Measurements from ENCODE around the gene SULT1A2. TPM values are rescaled to one million over a fixed set of nuclear protein-coding genes. Genes with fewer than 3 reads are reported as not detected.
"Not testable (repeated sequence)": the region's sequence is repeated elsewhere in the genome, so short reads cannot be mapped to it uniquely, and the experiment has no call there.

SULT1A2 gene
- total RNA-seq, 4 donors from 2014 or later: 0.27 to 1.2 TPM; not detected in 2

DNA sequence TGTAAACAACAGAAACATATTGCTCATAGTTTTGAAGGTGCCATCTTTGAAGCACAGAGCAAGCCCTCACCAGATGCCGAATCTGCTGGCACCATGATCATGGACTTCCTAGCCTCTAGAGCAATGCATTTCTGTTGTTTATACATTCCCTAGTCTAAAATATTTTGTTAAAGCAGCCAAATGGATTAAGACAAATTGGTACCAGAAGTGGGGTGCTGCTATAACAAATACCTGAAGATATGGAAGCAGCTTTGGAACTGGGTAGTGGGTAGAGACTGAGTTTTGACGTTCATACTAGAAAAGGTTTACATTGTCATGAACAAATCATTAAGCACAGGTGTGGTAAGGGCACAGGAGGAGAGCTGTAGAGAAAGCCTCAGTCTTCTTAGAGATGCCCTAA is 29.6 kb downstream of the SULT1A2 start:
- Histone ChIP-seq H3K4me3 (no peak overlapping the region), H3K36me3 (peaks cover 0 to 12% of the 10 kb centered on the region in 2 donors), H3K4me1 (peaks cover 0 to 6% (median 2%) of the 10 kb centered on the region in 3 donors), H3K9me3 (peaks cover 0 to 13% (median 0%) of the 10 kb centered on the region in 3 donors), H3K27me3 (no peaks in the 10 kb centered on the region), H3K27ac (no peak overlapping the region)
- WGBS, 2 donors (ENCODE audit: low coverage in 1 of 2): 86 to 88% methylated on average over 1 to 2 of the region's 2 CpGs
- no peak for ATAC-seq
- no peak for TF ChIP-seq EP300 (IDR thresholded peaks at IDR 0.05)
- TF ChIP-seq, protein P1, sequence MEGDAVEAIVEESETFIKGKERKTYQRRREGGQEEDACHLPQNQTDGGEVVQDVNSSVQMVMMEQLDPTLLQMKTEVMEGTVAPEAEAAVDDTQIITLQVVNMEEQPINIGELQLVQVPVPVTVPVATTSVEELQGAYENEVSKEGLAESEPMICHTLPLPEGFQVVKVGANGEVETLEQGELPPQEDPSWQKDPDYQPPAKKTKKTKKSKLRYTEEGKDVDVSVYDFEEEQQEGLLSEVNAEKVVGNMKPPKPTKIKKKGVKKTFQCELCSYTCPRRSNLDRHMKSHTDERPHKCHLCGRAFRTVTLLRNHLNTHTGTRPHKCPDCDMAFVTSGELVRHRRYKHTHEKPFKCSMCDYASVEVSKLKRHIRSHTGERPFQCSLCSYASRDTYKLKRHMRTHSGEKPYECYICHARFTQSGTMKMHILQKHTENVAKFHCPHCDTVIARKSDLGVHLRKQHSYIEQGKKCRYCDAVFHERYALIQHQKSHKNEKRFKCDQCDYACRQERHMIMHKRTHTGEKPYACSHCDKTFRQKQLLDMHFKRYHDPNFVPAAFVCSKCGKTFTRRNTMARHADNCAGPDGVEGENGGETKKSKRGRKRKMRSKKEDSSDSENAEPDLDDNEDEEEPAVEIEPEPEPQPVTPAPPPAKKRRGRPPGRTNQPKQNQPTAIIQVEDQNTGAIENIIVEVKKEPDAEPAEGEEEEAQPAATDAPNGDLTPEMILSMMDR (IDR thresholded peaks at IDR 0.05): no peak
- TF ChIP-seq POLR2AphosphoS5 (IDR thresholded peaks at IDR 0.05): no peak
- no peak for TF ChIP-seq POLR2A (IDR thresholded peaks at IDR 0.05)

DNA sequence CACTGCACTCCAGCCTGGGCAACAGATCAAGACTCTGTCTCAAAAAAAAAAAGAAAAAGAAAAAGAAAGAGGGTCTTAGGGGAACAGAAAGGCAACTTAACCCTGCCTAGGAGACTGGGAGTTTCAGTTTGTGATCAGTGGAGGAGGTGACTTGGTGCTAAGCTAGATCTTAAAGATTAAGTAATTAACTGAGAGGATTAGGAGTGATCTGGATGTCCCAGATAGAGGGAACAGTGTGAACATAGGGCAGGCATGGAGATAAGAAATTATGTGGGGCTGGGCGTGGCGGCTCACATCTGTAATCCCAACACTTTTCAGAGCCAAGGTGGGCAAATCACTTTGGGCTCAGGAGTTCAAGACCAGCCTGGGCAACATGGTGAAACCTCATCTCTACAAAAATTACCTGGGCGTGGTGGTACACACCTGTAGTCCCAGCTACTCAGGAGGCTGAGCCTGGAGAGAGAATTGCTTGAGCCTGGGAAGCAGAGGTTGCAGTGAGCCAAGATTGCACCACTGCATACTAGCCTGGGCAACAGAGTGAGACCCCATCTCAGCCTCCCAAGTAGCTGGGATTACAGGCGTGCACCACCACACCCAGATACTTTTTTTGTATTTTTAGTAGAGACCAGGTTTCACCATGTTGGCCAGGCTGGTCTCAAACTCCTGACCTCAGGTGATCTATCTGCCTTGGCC is 30.5 kb downstream of the SULT1A2 start:
- ATAC-seq: not testable (repeated sequence)
- WGBS, 2 donors (ENCODE audit: low coverage in 1 of 2): 100% methylated on average over 2 to 4 of the region's 4 CpGs

DNA sequence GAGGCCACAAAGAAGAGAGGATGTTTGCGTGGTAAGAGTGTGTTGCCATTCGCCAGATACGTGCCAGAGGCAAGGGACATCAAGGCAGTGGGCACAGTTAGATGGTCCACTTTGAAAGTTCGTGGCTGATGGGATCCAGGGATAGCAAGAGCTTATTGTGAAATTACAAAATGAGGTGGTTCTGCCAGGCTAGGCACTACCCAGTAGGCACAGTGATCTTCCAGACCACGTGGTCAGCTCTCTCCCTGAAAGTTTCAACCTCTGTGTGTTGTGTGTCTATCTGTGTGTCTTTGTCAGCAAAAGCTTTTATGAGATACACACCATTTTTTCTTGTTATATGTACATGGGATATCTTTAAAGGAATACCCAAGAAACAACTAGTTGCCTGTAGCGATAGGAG is 33.6 kb downstream of the SULT1A2 start:
- H3K27ac ChIP-seq: no peak overlapping the region
- peaks cover 0 to 29% of the 10 kb centered on the region in 2 donors for H3K36me3 ChIP-seq
- no peak overlapping the region for H3K4me3 ChIP-seq
- peaks cover 0 to 8% (median 0%) of the 10 kb centered on the region in 3 donors for H3K4me1 ChIP-seq
- WGBS, 2 donors (ENCODE audit: low coverage in 1 of 2): 82 to 94% methylated on average over 6 of the region's 6 CpGs
- no peaks in the 10 kb centered on the region for H3K27me3 ChIP-seq
- TF ChIP-seq, protein P1 (IDR thresholded peaks at IDR 0.05): no peak
- no peak for TF ChIP-seq POLR2AphosphoS5 (IDR thresholded peaks at IDR 0.05)
- TF ChIP-seq EP300 (IDR thresholded peaks at IDR 0.05): no peak
- TF ChIP-seq POLR2A (IDR thresholded peaks at IDR 0.05): no peak
- H3K9me3 ChIP-seq: peaks cover 0 to 13% (median 0%) of the 10 kb centered on the region in 3 donors
- no peak for ATAC-seq

More for the DNA sequence above, 30.5 kb downstream of the SULT1A2 start:
- Histone ChIP-seq H3K9me3 (peaks cover 0 to 13% (median 0%) of the 10 kb centered on the region in 3 donors), H3K36me3 (peaks cover 0 to 12% of the 10 kb centered on the region in 2 donors)
- H3K4me1 ChIP-seq, H3K27ac ChIP-seq, H3K4me3 ChIP-seq, H3K27me3 ChIP-seq: not testable (repeated sequence)

DNA sequence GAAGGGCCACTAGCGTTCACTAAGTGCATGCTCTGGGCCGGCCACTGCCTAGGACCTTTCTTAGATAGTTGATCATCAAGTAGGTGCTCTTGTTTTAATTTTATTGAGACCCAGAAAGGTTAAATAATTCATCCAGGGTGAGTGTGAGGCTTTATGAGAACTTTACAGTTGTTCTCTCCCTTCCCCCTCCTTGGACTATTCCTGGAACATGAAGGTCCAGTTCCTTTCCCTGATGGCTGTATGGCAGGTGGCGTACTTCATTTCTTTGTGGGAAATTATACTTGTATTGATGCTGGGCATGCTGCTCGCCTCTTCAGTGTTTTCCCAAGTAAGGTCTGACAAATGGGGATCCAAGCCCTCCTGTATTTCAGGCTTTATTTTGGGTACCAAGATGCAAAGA is 34.7 kb downstream of the SULT1A2 start:
- Histone ChIP-seq H3K4me1 (peaks cover 0 to 12% (median 0%) of the 10 kb centered on the region in 3 donors), H3K9me3 (peaks cover 0 to 9% (median 0%) of the 10 kb centered on the region in 3 donors), H3K27ac (no peak overlapping the region), H3K4me3 (no peak overlapping the region), H3K36me3 (peaks cover 0 to 40% of the 10 kb centered on the region in 2 donors), H3K27me3 (no peaks in the 10 kb centered on the region)
- no peak for ATAC-seq
- 100% methylated on average over 1 to 2 of the region's 4 CpGs for WGBS, 2 donors (ENCODE audit: low coverage in 1 of 2)
- TF ChIP-seq POLR2AphosphoS5 (IDR thresholded peaks at IDR 0.05) (no peak), EP300 (IDR thresholded peaks at IDR 0.05) (no peak), POLR2A (IDR thresholded peaks at IDR 0.05) (no peak)
- TF ChIP-seq, protein P1 (IDR thresholded peaks at IDR 0.05): no peak

DNA sequence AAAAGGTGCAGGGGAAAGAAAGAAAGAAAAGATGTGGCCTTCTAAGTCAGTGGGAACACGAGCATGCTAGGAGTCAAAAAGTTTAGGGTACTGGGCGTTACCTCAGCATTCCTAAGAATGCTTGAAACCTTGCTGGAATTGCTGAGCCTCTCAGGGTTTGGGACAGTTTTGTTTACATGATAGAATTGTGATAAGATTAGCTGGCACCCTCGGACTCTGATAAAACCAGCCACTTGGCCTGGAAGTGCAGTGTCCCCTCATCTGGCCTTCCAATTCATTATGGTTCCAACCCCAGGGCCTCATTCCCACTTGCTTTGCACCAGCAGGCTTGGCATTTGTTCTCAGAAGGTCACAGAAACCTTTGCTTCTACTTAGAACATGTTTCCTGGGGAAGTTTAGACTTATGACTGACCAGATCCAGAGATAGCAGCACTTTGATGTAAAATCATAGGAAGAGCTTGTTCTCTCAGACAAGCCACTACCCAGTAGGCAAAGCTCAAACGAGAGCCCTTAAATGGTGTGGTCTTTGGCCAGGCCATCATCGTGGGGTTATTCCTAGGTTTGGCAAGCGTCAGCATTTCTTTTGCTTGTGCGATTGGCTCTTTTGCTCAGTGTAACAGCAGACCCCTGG is 35.2 kb downstream of the SULT1A2 start:
- no peak for TF ChIP-seq POLR2A (IDR thresholded peaks at IDR 0.05)
- TF ChIP-seq POLR2AphosphoS5 (IDR thresholded peaks at IDR 0.05): no peak
- TF ChIP-seq, protein P1 (IDR thresholded peaks at IDR 0.05): no peak
- TF ChIP-seq EP300 (IDR thresholded peaks at IDR 0.05): no peak
- Histone ChIP-seq H3K27ac (no peak overlapping the region), H3K9me3 (peaks cover 0 to 5% (median 0%) of the 10 kb centered on the region in 3 donors), H3K4me1 (peaks cover 0 to 18% (median 0%) of the 10 kb centered on the region in 3 donors), H3K36me3 (peaks cover 0 to 45% of the 10 kb centered on the region in 2 donors), H3K27me3 (no peaks in the 10 kb centered on the region), H3K4me3 (no peak overlapping the region)
- ATAC-seq: no peak
- 74% methylated on average over 6 of the region's 7 CpGs for WGBS, 2 donors (ENCODE audit: low coverage in 1 of 2)
